Measurements from ENCODE around the gene TOX4.
A peak's percentile ranks its signal among the peaks of the same experiment; 100 is the strongest.
"Not testable (repeated sequence)": the region's sequence is repeated elsewhere in the genome, so short reads cannot be mapped to it uniquely, and the experiment has no call there.

The TOX4 gene

DNA sequence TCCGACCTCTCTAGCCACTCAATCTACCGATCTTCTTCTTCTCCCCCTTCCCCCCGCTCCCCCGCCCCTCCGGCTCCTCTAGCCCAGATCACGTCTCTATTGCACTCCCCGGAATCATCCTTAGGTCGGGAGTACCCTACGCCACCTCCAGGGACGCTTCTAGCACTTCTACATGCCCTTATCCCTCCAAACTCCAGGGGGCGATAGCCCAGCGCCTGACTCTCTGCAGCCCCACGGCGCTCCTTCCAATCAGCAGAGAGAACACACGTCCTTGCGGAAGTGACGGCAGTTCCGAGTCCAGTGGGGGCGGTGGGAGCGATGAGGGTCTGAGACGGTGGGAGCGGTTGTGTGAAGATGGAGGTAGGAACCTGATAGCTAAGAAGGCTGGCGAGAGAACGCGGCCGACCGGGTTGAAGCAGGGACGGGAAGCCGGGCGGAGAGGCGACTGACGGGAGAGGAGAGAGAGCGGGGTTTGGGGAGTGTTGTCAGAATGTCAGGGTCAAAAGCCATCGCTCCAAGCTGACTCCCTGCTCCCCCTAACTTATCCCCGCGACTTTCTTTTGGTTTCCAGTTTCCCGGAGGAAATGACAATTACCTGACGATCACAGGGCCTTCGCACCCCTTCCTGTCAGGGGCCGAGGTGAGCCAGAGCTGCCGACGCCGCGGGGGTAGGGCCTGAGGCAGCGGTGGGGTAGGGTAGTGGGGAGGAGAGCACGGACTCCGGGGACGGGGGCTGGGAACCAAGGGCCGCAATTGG lies at the start of gene TOX4, which contains the start of gene RAB2B:
TOX4 (plus strand) TSS at position 271 of the 757 bp plus-strand sequence; CDS start at position 355, 84 bp downstream.
RAB2B (minus strand) TSS at position 35 of the 757 bp plus-strand sequence. CDS start 87 bp downstream, outside the sequence.
- peak; percentile 100 for DNase-seq

DNA sequence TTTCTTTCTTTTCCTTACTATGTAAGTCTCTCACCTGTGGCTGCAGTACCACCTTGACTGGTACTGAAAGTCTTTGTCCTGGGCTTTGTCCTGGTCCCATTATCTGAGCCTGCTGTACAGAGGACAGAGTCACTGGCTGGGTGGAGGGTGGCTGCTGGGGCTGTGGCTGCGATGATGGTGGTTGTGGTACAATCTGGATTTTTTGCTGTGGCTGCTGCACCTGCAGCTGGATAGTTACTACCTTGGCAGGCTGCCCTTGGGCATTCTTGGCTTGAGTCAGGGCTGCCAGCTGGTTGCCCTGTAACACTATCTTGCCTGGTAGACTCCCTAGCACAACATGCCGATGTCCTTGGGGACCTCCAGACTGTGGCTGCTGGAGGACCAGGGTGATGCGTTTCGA lies 48.1 kb upstream of the TOX4 start:
- DNase-seq, result peak; percentile 98

DNA sequence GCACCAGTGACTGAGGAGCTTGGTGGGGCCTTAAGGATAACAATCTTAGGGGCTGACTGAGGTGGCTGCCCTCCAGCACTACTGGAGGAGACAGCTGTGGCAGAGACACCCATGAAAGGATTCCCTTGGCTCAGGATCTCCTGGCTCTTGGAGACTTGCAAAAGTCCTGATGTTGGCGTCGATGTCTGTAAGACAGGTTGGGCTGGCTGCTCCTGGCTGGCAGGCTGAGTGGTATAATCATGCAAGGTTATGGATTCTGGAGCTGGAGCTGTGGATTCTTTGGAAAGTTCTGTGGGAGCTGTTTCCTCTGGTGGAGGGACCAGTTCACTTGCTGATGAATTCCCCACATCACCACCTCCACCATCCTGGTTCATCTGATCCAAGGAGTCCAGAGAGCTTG lies 45.9 kb upstream of the TOX4 start:
- DNase-seq, result no peak

DNA sequence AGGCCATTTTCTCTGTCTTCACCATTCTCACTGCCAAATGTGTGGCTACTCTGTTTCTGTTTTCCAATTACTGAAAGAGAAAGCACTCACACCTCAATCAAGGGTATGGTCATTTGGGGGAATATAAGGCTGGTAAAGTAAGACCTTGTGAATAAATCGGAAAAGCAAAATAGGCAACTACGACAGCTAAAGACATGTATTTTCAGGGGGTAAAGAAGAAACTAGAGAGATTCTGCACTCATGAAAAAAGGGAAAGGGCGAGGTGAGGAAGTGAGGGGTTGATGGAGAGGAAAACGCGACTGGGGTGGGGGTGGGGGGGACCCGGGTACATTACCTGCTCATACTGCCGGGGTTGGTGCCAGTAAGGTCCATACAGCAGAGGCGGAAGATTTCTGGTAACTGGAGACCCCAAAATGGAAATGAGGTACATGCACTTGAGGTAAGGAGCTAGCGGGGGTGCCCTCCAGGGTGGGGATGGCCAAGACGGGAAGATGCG lies 40.4 kb upstream of the TOX4 start:
- peak; percentile 52 for DNase-seq

DNA sequence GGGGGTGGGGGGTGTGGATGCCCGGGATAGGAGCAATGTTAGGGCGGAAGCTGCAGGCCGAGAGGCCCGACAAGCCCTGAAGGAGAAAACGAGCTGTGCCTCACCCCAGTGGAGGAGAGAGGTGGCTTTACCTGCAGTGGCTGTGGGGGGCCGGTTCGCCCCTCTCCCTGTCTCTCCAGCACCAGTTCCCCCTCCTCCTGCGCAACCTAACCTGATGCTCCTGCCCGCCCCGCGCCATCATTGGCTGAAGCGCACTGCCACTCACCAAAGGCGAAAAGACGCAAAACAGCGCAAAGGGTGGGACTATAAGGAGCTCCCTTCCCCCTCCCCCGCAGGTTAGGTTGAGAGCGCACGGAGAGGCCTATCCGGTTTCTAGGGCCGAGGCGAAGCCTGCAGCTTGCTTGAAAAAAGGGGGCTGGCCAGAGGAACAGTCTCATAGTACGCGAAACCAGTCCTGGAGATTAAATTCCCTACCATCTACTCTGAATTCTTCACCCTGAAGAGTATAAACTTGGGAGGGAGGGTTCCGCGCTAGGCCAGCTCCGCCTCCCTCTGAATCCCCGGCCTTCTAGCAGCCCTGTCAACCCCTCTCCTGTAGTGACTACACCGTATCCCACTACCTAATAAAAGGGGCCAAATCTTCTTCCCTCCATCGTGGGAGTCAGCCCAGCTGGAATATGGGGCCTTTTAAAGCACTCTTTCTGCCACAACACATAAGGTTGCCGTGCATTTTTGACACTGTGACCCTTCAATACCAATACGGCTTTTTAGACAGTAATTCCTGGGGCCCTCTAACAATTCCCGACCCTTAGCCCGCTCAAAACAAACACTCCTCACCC lies 39.7 kb upstream of the TOX4 start:
- DNase-seq, result peak; percentile 99

DNA sequence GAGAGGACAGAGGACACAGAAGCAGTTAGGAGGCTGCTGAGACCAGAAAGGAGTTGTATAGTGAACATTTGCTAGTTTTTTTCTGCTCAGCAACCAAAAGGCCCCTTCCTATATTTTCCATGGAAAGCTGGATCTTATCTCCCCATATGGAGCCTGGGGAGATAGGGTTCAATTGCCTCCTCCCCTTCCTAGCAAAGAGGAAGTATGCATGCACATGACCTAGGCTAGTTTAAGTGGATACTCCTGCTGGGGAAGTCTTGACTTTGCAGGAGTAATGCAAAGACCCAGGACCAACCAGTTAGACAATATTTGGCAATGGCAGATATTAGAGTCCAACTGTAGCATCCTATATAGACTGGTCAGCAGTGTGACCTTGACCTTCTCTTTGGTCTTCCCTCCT lies 36.1 kb upstream of the TOX4 start:
- no peak for DNase-seq

DNA sequence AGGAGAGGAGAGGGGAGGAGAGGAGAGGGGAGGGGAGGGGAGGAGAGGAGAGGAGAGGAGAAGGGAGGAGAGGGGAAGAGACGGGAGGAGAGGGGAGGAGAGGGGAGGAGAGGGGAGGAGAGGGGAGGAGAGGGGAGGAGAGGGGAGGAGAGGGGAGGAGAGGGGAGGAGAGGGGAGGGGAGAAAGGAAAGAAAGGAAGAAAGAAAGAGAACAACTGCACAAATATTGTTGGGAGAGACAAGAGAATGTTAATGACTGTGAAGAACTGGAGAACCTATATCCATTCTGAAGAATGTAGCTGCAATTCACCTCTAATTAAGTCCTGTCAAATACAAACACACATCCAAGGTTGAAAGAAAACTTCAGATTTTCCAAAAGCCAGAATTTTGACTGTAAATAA lies 34.3 kb upstream of the TOX4 start:
- not testable (repeated sequence) for DNase-seq

DNA sequence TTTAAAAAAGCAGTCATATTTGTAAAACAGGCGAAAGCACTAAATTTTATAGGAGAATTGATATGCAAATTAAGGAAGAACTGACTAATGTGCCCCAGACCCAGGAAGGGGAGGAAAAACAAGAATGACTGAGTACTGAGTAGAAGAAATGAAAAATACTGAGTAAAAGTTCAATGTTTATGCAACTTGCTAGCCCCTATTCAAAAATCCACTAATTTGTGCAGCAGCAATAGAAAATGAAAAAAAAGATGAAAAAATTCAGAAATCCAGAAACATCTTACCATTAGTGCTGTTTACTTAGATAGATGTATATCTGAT lies 27.1 kb upstream of the TOX4 start:
- no peak for DNase-seq

DNA sequence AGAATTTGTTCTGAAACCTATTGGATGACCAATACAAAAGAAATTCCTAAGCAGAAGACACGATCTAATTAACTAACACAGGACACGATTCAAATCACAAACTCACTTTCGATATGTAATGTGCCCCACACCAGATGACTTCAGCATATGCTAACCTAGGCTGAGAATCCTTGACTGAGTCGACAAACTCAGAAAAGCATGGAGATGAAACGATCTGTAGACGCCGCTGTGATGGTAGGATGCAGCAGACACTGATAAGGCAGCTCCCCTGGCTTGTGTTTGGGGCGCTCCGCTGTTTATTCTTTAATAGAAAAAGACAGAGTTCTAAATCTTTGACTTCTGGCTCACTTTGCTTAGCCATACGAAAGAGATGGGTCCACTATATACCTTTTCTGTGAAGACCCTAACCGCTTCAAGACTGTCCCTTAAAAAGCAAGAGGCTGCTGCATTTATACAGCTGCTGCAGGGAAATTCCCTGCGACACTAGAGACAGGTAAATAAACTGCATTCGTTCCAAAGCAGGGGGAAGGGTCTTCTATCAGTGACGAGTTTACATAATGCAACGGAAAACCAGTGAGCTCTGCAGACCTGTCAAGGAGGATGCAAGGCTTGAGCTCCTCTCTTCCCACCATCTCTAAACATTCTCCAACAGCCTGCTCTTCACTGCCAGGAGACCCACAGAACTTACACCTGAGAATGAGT lies 22.0 kb upstream of the TOX4 start:
- peak; percentile 31 for DNase-seq

DNA sequence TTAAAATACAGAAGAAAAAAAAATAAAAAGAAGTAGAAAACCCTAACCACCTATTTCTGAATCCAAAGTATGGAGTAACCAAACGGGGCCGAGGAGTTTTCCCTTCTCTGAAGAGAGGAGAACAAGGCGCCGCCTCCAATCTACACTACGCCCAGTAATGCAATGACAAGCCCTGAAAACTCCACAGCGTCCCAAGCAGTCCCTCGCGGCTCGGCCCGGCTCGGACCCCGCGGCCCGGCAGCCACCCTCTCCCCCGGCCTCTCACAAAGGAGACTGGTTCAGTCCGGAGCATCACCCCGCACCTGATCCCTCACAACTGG lies 21.4 kb upstream of the TOX4 start:
- DNase-seq, result no peak

DNA sequence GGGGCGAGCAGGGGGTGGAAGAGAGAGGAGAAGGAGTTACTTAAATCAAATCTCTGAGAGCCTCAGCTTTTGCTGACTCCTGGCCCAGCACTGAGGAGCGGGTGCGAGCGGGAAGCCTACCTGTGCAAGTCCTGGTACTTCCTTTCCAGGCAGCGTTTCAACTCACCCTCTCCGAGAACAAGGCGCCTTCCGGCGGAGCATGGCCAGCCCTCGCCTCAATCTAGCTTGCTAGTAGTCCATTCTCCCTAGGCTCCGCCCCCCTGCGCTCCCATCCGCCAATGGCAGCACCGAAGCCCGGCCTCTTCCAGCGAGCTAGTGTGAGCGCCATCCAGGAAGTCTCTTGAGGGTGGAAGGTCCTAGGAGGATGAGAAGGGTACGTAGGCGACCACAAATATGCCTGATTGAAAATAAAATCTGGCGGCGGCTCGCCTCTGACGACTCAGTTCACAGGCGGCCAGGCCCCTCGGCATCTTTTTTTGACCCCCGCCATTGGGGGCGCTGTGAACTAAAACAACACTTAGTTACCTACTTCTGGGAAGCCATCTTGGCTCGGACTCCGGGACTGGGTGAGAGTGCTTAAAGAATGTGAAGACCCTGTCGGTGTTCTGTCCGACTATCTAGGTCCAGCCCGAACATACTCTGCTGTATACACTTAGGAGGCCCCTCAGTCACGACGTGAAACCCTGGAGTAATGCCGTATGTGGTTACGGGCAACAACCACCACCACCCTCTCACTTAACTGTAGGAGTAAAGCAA lies 20.9 kb upstream of the TOX4 start, which contains the start of gene CHD8:
CHD8 (minus strand) TSS at position 212 of the 756 bp plus-strand sequence. CDS start 24,480 bp downstream, outside the sequence.
- DNase-seq, result peak; percentile 100

DNA sequence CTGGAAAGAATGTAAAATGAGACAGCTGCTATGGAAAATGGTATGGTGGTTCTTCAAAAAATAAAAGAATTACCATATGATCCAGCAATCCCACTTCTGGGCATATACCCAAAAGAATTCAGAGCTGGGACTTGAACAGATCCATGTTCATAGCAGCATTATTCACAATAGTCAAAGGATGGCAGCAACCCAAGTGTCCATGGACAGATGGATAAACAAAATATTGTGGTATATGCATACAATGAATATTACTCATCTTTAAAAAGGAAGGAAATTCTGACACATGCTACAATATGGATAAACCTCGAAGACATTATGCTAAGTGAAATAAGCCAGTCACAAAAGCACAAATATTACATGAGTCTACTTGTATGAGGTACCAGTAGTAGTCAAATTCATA lies 9.4 kb upstream of the TOX4 start:
- DNase-seq, result no peak

DNA sequence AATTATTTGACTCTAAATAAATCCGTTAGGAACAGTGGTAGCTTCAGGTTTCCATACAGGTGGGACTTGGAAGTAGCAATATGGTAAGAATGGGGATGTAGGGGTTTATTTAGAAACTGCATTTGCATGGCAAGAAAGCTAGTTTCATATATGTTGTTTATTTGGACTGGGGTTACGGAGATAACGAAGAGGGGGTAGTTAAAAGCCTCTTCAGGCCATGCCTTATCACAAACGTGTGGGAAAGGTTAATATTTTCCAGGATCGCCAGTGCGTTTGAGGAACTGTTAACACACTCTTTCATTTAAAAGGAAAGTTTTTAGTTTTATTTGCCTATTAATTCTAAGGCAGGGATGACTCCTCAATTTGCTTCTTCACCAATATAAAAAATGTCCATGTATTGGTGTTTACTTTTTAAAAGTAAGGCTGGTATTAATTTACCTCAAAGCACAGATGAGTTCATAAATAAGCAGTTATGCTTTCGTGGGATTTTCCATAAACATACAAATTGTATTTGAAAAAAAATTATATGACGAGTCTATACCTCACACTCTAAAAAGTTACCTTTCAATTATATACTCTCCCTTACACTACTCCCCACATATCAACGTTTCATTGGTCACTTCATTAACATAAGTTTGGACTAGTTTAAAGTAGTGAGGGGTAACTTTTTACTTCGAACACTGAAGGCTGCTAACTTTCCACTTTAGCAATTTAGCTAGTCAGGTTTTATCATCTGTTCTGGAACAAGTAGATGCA lies 1.1 kb upstream of the TOX4 start:
- DNase-seq, result no peak

DNA sequence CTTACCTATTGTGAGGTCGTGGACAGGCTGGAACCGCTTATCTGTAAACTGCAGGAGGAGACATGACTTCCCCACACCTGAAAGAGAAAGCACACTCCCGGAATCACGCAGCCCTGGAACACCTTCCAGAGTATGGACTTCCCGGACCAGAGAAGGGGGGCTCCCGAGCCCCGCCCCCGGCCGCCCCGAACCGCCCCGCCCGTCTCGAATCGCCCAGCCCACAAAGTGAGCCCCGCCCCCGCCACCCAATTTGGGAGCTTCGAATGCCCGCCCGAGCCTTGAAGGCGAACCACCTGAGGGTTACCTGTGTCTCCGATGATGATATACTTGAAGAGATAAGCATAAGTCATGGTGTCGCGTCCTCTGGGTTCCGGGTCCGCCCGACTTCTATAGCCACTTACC lies 471 bp upstream of the TOX4 start:
- DNase-seq, result peak; percentile 91

DNA sequence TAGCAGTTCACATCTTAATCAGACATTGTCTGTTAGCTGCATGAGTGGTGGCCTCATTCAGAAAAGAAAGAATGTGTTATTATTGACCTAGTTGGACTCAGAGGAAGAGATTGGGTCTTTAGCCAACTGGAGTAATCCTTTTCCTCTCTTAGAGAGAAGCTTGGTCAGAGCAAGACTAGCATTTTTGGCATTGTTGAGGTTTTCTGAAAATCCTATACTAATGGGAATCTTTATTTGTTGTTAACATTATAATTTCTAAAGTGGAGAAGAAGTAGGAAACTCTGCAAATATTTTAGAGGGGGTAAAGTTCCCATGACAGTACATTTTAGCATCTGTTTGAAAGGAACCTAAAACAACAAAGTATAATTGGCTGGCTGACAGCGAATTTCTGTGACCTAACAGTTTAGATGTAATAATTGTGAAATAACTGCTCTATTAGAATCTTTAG lies 9.7 kb downstream of the TOX4 start:
- DNase-seq, result no peak

DNA sequence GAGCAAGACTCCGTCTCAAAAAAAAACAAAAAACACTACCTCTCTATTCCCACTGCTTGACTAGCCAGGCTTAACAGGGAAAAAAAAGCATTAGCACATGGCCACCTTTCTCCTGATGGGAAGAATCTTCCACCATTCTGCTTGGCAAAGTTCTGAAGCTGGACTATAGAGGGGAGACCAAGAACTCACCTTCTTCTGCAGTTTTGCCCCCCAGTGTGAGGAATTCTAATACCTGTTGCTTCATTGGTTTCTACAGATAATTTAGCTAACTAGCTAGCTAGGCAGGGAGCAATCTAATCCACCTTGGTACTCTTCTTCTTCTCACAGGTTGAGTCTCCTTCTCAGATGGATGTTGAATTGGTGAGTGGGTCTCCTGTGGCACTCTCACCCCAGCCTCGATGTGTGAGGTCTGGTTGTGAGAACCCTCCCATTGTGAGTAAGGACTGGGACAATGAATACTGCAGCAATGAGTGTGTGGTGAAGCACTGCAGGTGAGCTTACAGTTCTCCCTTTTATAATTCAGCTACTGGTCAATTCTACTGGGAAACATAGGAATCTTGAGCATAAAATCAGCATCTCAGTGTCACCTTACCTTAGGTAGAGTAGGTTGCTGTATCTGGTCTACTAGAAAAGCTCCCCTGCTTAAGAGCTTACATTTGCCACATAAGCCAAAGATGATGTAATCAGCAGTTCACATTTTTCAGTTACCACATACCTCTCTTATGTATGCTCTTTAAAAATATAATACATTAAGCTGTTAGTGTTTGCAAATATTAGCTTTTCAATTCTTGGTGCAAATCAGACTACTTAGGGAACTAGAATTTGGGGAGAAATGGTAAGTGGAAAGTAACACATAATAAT lies 18.1 kb downstream of the TOX4 start:
- no peak for DNase-seq

DNA sequence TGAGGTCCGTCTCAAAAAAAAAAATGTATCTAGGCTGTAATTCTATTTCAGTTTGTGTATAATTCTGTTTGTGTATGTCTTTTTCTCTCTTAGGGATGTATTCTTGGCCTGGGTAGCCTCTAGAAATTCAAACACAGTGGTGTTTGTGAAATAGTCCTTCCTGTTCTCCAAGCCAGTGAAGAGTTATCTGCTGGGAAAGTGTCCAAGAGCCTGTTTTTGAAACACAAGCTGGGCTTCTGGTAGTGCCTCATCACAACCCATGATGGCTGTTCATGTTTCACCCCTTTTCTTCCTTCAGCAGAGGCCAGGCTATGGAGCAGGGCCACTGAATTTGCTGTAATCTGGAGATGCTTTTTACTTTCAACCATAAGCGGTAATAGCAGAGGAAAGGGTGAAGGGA lies 19.5 kb downstream of the TOX4 start:
- no peak for DNase-seq

DNA sequence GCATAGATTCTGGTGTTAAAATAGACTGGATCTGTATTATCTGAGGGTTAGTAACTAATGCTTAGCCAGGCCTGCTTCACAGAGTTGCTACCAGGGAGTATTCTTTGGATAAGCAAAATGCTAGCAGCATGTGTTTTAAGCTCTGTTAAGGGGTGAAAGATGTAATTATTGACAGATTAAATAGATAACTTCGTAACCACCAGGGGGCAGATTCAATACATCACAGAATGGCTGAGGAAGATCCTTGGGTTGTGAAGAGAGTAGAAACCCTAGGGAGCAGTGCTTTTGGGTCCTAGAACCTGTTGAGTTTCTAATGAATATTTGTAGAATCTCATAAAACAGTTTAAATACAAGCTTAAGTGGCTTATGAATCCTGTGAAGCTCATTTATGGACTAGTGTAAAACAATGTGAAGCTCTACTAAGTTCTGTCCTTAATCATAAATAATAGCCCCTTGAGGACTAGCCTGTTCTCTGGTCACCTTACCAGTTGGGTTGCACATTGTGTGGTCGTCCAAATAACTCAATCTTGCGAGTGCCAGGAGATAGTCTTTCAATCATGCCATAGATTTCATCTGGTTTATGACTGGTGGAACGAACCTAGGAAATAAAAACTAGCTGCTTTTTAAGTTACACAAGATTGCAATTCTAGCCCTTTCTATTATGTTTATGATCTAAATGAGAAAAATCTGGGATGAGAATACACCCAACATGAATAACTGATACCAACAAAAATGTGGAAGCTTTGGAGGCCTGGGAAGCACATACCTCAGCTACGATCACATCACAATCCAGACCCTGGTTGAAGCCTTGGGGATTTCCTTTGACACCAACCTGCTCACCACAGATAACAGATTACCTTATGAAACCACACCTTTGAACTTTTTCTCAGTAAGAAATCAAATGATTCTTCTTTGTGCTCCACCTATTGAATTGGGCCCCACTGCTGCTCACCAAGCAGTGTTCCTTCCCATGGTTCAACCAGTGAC lies 21.8 kb downstream of the TOX4 start:
- DNase-seq, result peak; percentile 30

DNA sequence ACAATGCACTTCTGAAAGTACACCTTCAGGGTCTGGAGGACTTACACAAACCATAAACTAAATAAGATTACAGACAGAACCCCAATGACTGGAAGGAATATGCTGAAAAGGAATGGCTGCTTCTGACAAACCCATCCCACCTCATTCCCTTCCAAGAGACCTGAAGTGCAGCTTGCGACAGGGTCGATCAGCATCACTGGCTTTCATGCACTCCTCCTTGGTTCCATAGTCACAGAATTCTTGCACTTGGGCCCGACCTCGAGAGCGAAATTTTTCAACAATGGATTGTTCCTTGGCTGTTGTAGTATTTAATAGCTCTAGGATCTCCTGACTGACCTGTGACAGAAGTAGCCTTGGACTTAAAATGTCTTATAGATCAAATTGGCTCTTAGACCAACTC lies 24.6 kb downstream of the TOX4 start:
- no peak for DNase-seq

DNA sequence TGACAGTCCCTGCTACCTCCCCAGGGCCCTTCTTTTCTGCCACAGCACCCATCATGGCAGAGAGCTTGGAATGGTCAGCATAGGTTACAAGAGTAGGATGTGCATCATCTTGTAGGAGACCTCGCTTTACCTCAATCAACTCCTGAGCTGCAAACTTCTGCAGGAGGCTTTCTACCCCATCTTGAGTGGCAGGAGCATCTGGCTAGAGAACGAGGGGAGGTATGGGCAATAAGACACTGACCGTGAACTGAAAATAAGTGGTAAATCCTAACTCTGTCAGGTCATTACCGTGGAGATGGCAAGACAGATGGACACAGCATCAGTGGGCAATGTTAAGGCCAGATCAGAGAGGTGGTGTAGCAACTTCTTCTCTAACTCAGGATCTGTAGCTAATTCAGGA lies 26.4 kb downstream of the TOX4 start:
- no peak for DNase-seq

Data from DMS79 treated with DMSO at 0.1 percent for 48 hours (cell line).